Left lung (tissue), 10 donors: ENCODE data around the gene TUBGCP6. TPM values are rescaled to one million over a fixed set of nuclear protein-coding genes. Genes with fewer than 3 reads are reported as not detected.

Experiments used
- ATAC-seq: fragments of 200-7000 bp; cut with Tn5 transposase; one replicate; pipeline ENCODE4 v1.9.1; 2020; ENCODE audit warnings: moderate library complexity
- DNase-seq, 4 donors: peaks; one replicate each; pipeline ENCODE4 v3.0.0-alpha.2; 2013 to 2020
- H3K27ac ChIP-seq, 2 donors: fragments of 200-600 bp; sonication (generic) in 1 of 2; one replicate each; pipeline versions ENCODE4 v1.5.0 to v1.8.0; 2020 to 2021
- H3K27me3 ChIP-seq, 2 donors: fragments of 200-600 bp; sonication (generic) in 1 of 2; one replicate each; pipeline versions ENCODE4 v1.5.0 to v1.8.0; 2020 to 2021
- H3K36me3 ChIP-seq, 2 donors: fragments of 200-600 bp; sonication (generic) in 1 of 2; one replicate each; pipeline versions ENCODE4 v1.5.0 to v1.8.0; 2020 to 2021
- H3K4me1 ChIP-seq, 2 donors: fragments of 200-600 bp; one replicate each; pipeline ENCODE4 v1.8.0; 2021
- H3K4me3 ChIP-seq, 2 donors: fragments of 200-600 bp; sonication (generic) in 1 of 2; one replicate each; pipeline versions ENCODE4 v1.5.0 to v1.8.0; 2020 to 2021; ENCODE audit warnings: mild to moderate bottlenecking in 1 of 2
- H3K9me3 ChIP-seq, 2 donors: fragments of 200-600 bp; sonication (generic) in 1 of 2; one replicate each; pipeline versions ENCODE4 v1.5.0 to v1.8.0; 2020 to 2021
- CTCF ChIP-seq, 2 donors: fragments of 200-600 bp; sonication (generic) in 1 of 2; IDR thresholded peaks; one replicate each; pipeline versions ENCODE4 v1.5.0 to v1.8.0; 2021; ENCODE audit warnings: antibody characterized with exemption in 2 of 2
- intact Hi-C, 2 donors: fragments of 100-400 bp; cut with DNase I; formaldehyde crosslinking; loops; one replicate each; pipeline versions ENCODE4 v1.11.2 to v1.14.2; 2022
- polyA plus RNA-seq, 6 donors: library from polyadenylated mRNA; unstranded; fragments of 120-200 nt; gene quantifications; one replicate each; pipeline ENCODE4 v1.2.1, GENCODE V29; 2013; ENCODE audit not compliant: insufficient read length in 6 of 6
- total RNA-seq, 2 donors: library from RNA; stranded (reverse); fragmentation: NEBNext Ultra II Directional; extraction: Animal tissue kit (Norgen Biotek cat#: 25700); gene quantifications; one replicate each; pipeline ENCODE4 v1.2.1, GENCODE V29; 2021
- donor health status: DM: no; HTN: yes; CAD: no.
- donor health status: DM: no; HTN: no; CAD: no.

Gene TUBGCP6
- total and polyA plus RNA-seq, 8 donors = 37.2 to 50.1 (median 42.7) TPM

GRCh38 chr22:50264104-50264745 lies 19.4 kb upstream of the TUBGCP6 start:
- H3K27me3 ChIP-seq = peaks cover 0 to 76% of the 10 kb centered on the region in 2 donors
- intact Hi-C loops = no loop called here
- H3K4me1 ChIP-seq = peaks cover 5 to 48% of the 10 kb centered on the region in 2 donors

DNA sequence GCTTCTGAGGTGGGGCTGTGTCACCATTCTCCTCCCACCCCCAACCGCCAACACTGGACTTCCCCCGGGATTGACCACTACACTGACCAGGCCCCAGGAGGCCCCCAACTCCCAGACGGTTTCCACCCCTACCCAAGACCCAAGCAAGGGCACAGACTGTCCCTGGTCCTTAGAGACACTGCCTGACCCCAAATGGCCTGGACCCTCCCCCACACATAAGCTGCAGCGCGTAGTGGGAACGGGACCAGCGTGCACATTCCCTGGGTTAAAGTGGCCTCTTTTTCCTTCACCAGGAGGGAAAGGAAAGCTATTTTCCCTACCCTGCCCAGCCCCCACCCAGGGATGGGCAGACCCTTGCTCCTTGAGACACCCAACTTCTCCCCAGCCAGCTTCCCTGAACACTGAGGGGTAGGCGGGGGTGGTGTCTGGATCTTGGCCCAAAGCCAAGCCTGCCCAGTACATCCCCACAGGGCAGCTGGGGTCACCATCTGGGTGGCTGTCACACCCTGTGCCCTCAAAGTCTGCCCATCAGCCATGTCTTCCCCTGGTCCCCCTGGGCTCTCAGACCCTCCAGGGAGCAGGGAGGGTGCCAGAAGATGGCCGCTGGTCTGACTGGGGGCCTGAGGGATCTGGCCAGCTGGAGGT lies 18.3 kb upstream of the TUBGCP6 start:
- H3K36me3 ChIP-seq = peaks cover 0 to 4% of the 10 kb centered on the region in 2 donors
- no peak for TF ChIP-seq CTCF (IDR thresholded peaks at IDR 0.05)
- H3K27me3 ChIP-seq = peaks cover 0 to 72% of the 10 kb centered on the region in 2 donors
- ATAC-seq (no peak), DNase-seq (no peak)
- no peak overlapping the region for H3K27ac ChIP-seq
- intact Hi-C loops = no loop called here
- no peaks in the 10 kb centered on the region for H3K9me3 ChIP-seq
- H3K4me1 ChIP-seq = peaks cover 4 to 37% of the 10 kb centered on the region in 2 donors
- no peak overlapping the region for H3K4me3 ChIP-seq

More at GRCh38 chr22:50264104-50264745, 19.4 kb upstream of the TUBGCP6 start:
- no peaks in the 10 kb centered on the region for H3K9me3 ChIP-seq
- H3K27ac ChIP-seq = no peak overlapping the region
- no peak for ATAC-seq
- no peak for DNase-seq
- TF ChIP-seq CTCF (IDR thresholded peaks at IDR 0.05) = no peak
- H3K36me3 ChIP-seq = peaks cover 0 to 4% of the 10 kb centered on the region in 2 donors
- no peak overlapping the region for H3K4me3 ChIP-seq

GRCh38 chr22:50262460-50262911 lies 17.7 kb upstream of the TUBGCP6 start:
- no peaks in the 10 kb centered on the region for H3K9me3 ChIP-seq
- H3K27me3 ChIP-seq = peaks cover 0 to 66% of the 10 kb centered on the region in 2 donors
- TF ChIP-seq CTCF (IDR thresholded peaks at IDR 0.05) = no peak
- ATAC-seq (no peak), DNase-seq (no peak)
- H3K36me3 ChIP-seq = peaks cover 0 to 4% of the 10 kb centered on the region in 2 donors
- no peak overlapping the region for H3K27ac ChIP-seq
- H3K4me1 ChIP-seq = peaks cover 0 to 31% of the 10 kb centered on the region in 2 donors
- H3K4me3 ChIP-seq = no peak overlapping the region
- intact Hi-C loops = no loop called here

DNA sequence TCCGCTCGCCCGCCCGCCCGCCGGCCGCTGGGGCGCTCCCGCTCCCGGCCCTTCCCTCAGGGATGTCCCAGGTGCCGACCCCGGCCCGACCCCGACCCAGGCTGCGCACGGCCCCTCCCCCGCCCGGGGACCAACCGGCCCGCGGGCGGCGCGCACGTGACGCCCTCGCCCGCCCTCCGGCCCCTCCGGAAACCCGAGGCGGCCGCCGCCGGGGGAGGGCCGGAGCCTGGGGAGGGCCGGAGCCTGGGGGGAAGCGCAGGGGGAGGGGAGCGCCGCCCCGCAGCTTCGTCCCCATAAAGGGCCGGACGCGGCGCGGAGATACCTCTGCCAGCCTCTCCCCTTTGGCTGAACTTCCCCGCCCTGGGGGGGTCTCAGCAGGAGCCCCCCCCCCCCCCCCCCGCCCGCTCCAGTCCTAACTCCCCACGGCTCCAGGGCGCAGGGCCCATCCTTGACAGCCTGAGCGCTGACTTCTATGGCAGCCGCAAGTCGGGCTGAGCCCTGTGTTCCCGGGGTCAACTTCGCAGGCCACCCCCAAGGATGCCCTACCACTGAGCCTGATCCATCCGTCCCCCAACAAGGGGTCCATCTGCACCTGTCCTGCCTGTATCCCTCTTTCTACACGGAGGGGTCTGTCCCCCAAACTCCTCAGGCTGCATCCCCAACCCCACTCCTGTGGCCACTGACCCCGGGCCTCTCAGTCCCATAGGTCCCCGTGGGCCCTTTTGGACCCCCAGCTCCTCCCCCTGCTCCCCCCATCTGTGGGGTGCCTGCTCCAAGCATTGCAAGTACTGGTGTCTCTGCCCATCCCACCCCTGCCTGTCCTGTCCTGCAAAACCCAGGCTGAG lies 17.0 kb upstream of the TUBGCP6 start, which contains the start of gene MAPK12:
Gene MAPK12, minus strand, starts transcription at position 69 of the 845 bp plus-strand sequence. CDS start 174 bp downstream, outside the sequence.
- DNase-seq (peak in 1 of 4 donors; percentile 60), ATAC-seq (peak; percentile 53)
- intact Hi-C loops = no loop called here
- Histone ChIP-seq H3K27ac (no peak within 1 kb of the TSS), H3K4me1 (peaks cover 0 to 26% of the 10 kb centered on the region in 2 donors), H3K9me3 (no peaks in the 10 kb centered on the region), H3K4me3 (peak within 1 kb of the TSS; percentile 47 to 53), H3K27me3 (peaks cover 0 to 60% of the 10 kb centered on the region in 2 donors), H3K36me3 (peaks cover 0 to 4% of the 10 kb centered on the region in 2 donors)
- no peak for TF ChIP-seq CTCF (IDR thresholded peaks at IDR 0.05)
